A549 (cell line): ENCODE data around the gene SEMA5A. TPM values are rescaled to one million over a fixed set of nuclear protein-coding genes. Genes with fewer than 3 reads are reported as not detected.

ENCODE experiments used
- ATAC-seq, 2 experiments: fragments of 200-7000 bp in 1 of 2; fragments of >200 bp in 1 of 2; cut with Nextera tagmentation in 1 of 2; cut with Tn5 transposase in 1 of 2; 3 replicates each; pipeline versions ENCODE4 v1.8.0 to v1.9.1; 2018 to 2020; ENCODE audit warnings: mild to moderate bottlenecking in 1 of 2, moderate library complexity in 1 of 2
- CTCF ChIA-PET: fragments of 300-600 bp; sonication (Branson Sonifier 250); formaldehyde crosslinking; extraction: SDS; loops from one replicate; lab custom pipeline; 2021; ENCODE audit warnings: antibody characterized with exemption, inconsistent platforms; lab: Yijun Ruan, JAX
- POLR2A ChIA-PET: fragments of 350-600 bp; formaldehyde crosslinking; extraction: SDS; loops from one replicate; lab custom pipeline; 2021; ENCODE audit warnings: antibody characterized with exemption, inconsistent platforms; lab: Yijun Ruan, JAX
- DNase-seq, 2 experiments: peaks; one replicate each; pipeline versions ENCODE4 v3.0.0 to v3.0.0-alpha.2; 2011 to 2016; ENCODE audit warnings: low read depth in 1 of 2, low spot score in 1 of 2
- FAIRE-seq: peaks from 2 replicates; lab custom pipeline; 2011; peaks lifted over from hg19 to GRCh38; lab: Jason Lieb, UNC
- H3K27ac ChIP-seq, 2 experiments: fragments of >200 bp; sonication (Bioruptor Twin); formaldehyde crosslinking; 3 replicates each; pipeline ENCODE4 v1.5.1; 2016 to 2017
- H3K4me1 ChIP-seq: fragments of >200 bp; sonication (Bioruptor Twin); formaldehyde crosslinking; 3 replicates; pipeline ENCODE4 v1.6.1; 2016
- H3K4me2 ChIP-seq: fragments of >200 bp; sonication (Bioruptor Twin); formaldehyde crosslinking; 3 replicates; pipeline ENCODE4 v1.6.1; 2016
- H3K4me3 ChIP-seq: fragments of >200 bp; sonication (Bioruptor Twin); formaldehyde crosslinking; 3 replicates; pipeline ENCODE4 v1.5.1; 2016
- H3K9me3 ChIP-seq: fragments of >200 bp; sonication (Bioruptor Twin); formaldehyde crosslinking; 3 replicates; pipeline ENCODE4 v1.6.1; 2016
- BHLHE40 ChIP-seq: IDR thresholded peaks from 2 replicates; pipeline ENCODE4 v1.6.1; 2012; ENCODE audit warnings: low read depth, low read length, inconsistent platforms
- CEBPB ChIP-seq, 2 experiments: fragments of >200 bp in 1 of 2; sonication (Bioruptor Twin) in 1 of 2; formaldehyde crosslinking in 1 of 2; IDR thresholded peaks; 2 replicates each; pipeline ENCODE4 v1.6.1; 2012 to 2016
- CHD2 ChIP-seq: fragments of 150-350 bp; IDR thresholded peaks from 2 replicates; pipeline ENCODE4 v1.6.1; 2014; ENCODE audit warnings: low read length; ENCODE audit not compliant: partially characterized antibody
- CHD4 ChIP-seq: fragments of 200-600 bp; sonication (generic); IDR thresholded peaks from 2 replicates; pipeline ENCODE4 v1.6.1; 2016; ENCODE audit warnings: antibody characterized with exemption, mild to moderate bottlenecking, borderline replicate concordance
- EP300 ChIP-seq, 2 experiments: fragments of >200 bp; sonication (Bioruptor Twin); formaldehyde crosslinking; IDR thresholded peaks; 2 replicates in 1 of 2; 3 replicates in 1 of 2; pipeline ENCODE4 v1.6.1; 2016 to 2017
- ESRRA ChIP-seq: fragments of 150-350 bp; IDR thresholded peaks from 2 replicates; pipeline ENCODE4 v1.6.1; 2014; ENCODE audit warnings: mild to moderate bottlenecking, low read length, borderline replicate concordance
- FOSB ChIP-seq: fragments of 250-450 bp; sonication (Bioruptor Pico); IDR thresholded peaks from 2 replicates; pipeline ENCODE4 v1.5.0; 2020; ENCODE audit warnings: mild to moderate bottlenecking, moderate library complexity
- FOXS1 ChIP-seq: fragments of 250-450 bp; sonication (Bioruptor Pico); IDR thresholded peaks from 2 replicates; pipeline ENCODE4 v1.5.0; 2020; ENCODE audit warnings: mild to moderate bottlenecking, moderate library complexity
- HOXB5 ChIP-seq: fragments of 250-450 bp; sonication (Bioruptor Pico); IDR thresholded peaks from 2 replicates; pipeline ENCODE4 v1.5.0; 2020; ENCODE audit warnings: mild to moderate bottlenecking, moderate library complexity
- JUN ChIP-seq, 2 experiments: fragments of >200 bp; sonication (Bioruptor Twin); formaldehyde crosslinking; IDR thresholded peaks; 2 replicates in 1 of 2; 3 replicates in 1 of 2; pipeline ENCODE4 v1.6.1; 2016 to 2017
- JUNB ChIP-seq: fragments of >200 bp; sonication (Bioruptor Twin); formaldehyde crosslinking; IDR thresholded peaks from 2 replicates; pipeline ENCODE4 v1.6.1; 2016
- KDM1A ChIP-seq: fragments of 200-600 bp; sonication (generic); IDR thresholded peaks from 2 replicates; pipeline ENCODE4 v1.6.1; 2016; ENCODE audit warnings: low read depth, mild to moderate bottlenecking
- PHF8 ChIP-seq: fragments of 200-600 bp; sonication (generic); IDR thresholded peaks from 2 replicates; pipeline ENCODE4 v1.6.1; 2016; ENCODE audit warnings: low read depth, mild to moderate bottlenecking, antibody characterized with exemption, moderate library complexity, borderline replicate concordance
- RFX5 ChIP-seq: fragments of 450-650 bp; IDR thresholded peaks from 2 replicates; pipeline ENCODE4 v1.7.1; 2014; ENCODE audit warnings: antibody characterized with exemption, mild to moderate bottlenecking, moderate library complexity
- ZC3H11A ChIP-seq: fragments of 450-650 bp; IDR thresholded peaks from 2 replicates; pipeline ENCODE4 v1.6.1; 2014; ENCODE audit warnings: antibody characterized with exemption, mild to moderate bottlenecking
- WGBS: methylation state at CpG from one replicate; pipeline ENCODE4 v1.1.6; 2017; ENCODE audit errors: missing lambda C conversion rate; 5-methylcytosine and 5-hydroxymethylcytosine counted together
- polyA plus RNA-seq, 4 experiments: library from polyadenylated mRNA; depleted of rRNA in 3 of 4; stranded (reverse); fragments of >200 nt; fragmentation: RNase III in 1 of 4; extraction: RNeasy Plus Mini Kit Qiagen cat#74134 plus additional on column Dnase treatment in 1 of 4; gene quantifications; 2 replicates in 3 of 4; 3 replicates in 1 of 4; pipeline ENCODE4 v1.2.3, GENCODE V29; 2011 to 2017
- TF ChIP-seq, protein P1 (sequence below): fragments of >200 bp; sonication (Bioruptor Twin); formaldehyde crosslinking; IDR thresholded peaks from 2 replicates; pipeline ENCODE4 v1.6.1; 2016
- TF ChIP-seq, protein P2 (sequence below): IDR thresholded peaks from 2 replicates; pipeline ENCODE4 v1.6.1; 2012
- TF ChIP-seq, protein P3 (sequence below): fragments of 450-650 bp; IDR thresholded peaks from 2 replicates; pipeline ENCODE4 v1.6.1; 2014; ENCODE audit warnings: antibody characterized with exemption
- TF ChIP-seq, protein P4 (sequence below): fragments of >200 bp; sonication (Bioruptor Twin); formaldehyde crosslinking; IDR thresholded peaks from 3 replicates; pipeline ENCODE4 v1.6.1; 2016
- TF ChIP-seq, protein P5 (sequence below): IDR thresholded peaks from 2 replicates; pipeline ENCODE4 v1.6.1; 2012
- TF ChIP-seq, protein P6 (sequence below): IDR thresholded peaks from 2 replicates; pipeline ENCODE4 v1.6.1; 2012; ENCODE audit warnings: low read depth, borderline replicate concordance

Gene SEMA5A
- polyA plus RNA-seq, 2 of the 4 experiments (the other 2 are of a cell fraction), result not detected

DNA sequence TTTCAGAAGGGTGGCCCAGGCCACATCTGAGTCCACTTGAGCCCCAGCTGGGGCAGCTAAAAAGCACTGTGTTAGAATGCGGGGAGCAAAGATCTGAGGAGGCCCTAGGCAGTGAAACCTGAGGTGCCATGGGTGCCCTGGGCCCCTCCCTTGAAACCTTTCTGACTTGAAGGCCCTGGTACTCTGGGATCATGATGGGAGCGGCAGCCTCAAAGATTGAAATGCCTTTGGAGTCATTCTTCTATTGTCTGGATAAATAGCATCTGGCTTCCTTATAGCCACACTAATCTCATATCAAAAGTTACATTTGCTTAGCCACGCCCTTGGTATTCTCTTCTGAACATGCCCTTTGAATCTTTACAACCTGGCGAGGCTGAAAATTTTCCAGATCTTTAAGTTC lies 7.7 kb upstream of the SEMA5A start:
- no peaks in the 10 kb centered on the region for H3K4me1 ChIP-seq
- TF ChIP-seq CEBPB (IDR thresholded peaks at IDR 0.05), result no peak
- H3K27ac ChIP-seq, result no peak overlapping the region
- ATAC-seq, result no peak
- POLR2A ChIA-PET, result no interaction called here
- no peak for FAIRE-seq
- DNase-seq, result no peak
- H3K9me3 ChIP-seq, result no peaks in the 10 kb centered on the region
- H3K4me2 ChIP-seq, result no peak overlapping the region
- WGBS, result 21% methylated on average over 4 of the region's 4 CpGs
- CTCF ChIA-PET, result interaction anchor here (2.7 kb wide), 1 partner anchor 9 kb away, joined by 12 read pairs; no protein-coding TSS in a partner anchor
- no peak overlapping the region for H3K4me3 ChIP-seq

DNA sequence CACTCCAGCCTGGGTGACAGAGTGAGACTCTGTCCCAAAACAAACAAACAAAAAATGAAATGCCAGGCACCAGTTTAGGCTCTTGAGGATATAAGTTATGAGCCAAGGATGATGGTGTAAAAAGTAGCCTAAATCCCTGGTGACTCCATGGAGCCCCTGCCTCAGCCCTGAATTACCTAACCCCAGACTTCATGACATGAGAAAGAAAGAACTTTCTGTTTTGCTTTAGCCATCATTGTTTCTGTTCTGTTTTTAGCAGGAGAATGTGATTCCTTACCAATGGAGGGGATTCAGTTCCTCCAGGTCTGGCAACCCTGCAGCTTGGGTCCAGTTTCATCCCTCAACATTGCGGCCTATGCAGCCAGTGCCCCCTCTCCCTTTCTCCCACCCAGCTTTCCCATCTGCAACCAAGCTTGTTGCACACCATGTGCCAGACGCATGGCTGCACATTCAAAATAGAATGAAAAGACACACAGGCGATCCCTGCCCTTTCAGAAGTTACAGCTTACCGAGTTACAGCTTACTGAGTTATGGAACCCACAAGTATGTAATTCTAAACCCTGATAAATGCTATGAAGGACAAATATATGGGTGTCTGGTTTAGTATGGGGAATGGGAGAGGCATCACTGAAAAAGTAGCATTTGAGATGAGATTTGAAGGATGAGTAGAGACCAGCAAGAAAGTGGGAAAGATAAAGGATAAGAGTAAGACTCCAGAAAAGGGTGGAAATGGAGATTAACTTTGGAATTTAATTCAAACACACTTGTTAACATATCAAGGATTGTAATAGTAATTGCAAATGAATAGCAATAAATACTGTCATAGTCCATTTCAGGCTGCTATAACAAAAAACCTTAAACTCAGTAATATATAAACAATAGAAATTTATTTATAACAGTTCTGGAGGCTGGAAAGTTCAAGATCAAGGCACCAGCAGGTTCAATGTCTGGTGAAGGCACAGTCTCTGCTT lies 6.0 kb upstream of the SEMA5A start:
- H3K4me2 ChIP-seq, result no peak overlapping the region
- ChIA-PET CTCF (no interaction called here), POLR2A (no interaction called here)
- no peak overlapping the region for H3K27ac ChIP-seq
- H3K9me3 ChIP-seq, result no peaks in the 10 kb centered on the region
- no peak overlapping the region for H3K4me3 ChIP-seq
- no peaks in the 10 kb centered on the region for H3K4me1 ChIP-seq
- 16% methylated on average over 4 of the region's 4 CpGs for WGBS
- TF ChIP-seq, protein P1, sequence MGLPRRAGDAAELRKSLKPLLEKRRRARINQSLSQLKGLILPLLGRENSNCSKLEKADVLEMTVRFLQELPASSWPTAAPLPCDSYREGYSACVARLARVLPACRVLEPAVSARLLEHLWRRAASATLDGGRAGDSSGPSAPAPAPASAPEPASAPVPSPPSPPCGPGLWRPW, result no peak
- no peak for TF ChIP-seq CHD4
- DNase-seq (no peak), ATAC-seq (no peak), FAIRE-seq (no peak)

DNA sequence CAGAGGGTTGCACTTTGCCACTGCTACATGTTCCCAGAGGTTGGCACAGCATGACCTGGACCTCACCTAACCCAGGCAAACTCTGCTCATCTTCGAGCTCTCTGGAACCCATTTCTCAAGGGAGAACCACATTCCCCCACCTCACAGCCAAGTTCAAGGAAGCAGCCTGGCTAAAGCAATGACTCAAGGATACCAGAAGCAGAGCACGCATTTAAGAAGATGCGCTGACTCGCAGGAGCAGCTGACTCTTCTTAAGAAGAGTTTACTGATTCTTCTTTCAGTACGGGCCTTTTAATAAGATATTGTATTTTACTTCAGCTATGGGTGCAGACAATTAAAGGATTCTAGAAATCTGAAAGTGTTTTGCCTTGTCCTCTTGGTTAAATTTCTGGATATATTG lies 4.1 kb upstream of the SEMA5A start:
- ChIA-PET POLR2A (no interaction called here), CTCF (no interaction called here)
- Histone ChIP-seq H3K27ac (no peak overlapping the region), H3K9me3 (no peaks in the 10 kb centered on the region; the same call in 2 of the 3 replicates), H3K4me3 (no peak overlapping the region), H3K4me1 (peaks cover 9% of the 10 kb centered on the region), H3K4me2 (no peak overlapping the region)
- 46% methylated on average over 5 of the region's 5 CpGs for WGBS
- TF ChIP-seq, protein P2, sequence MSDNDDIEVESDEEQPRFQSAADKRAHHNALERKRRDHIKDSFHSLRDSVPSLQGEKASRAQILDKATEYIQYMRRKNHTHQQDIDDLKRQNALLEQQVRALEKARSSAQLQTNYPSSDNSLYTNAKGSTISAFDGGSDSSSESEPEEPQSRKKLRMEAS, result no peak
- TF ChIP-seq JUN (IDR thresholded peaks at IDR 0.05) (no peak), HOXB5 (CRISPR knock-in tag) (no peak), CHD4 (no peak), FOXS1 (CRISPR knock-in tag) (no peak), PHF8 (no peak), ZC3H11A (no peak), RFX5 (no peak), BHLHE40 (no peak), KDM1A (no peak), CHD2 (no peak), JUNB (no peak), CEBPB (IDR thresholded peaks at IDR 0.05) (no peak), EP300 (IDR thresholded peaks at IDR 0.05) (no peak), ESRRA (no peak), FOSB (CRISPR knock-in tag) (no peak)
- TF ChIP-seq, protein P3, sequence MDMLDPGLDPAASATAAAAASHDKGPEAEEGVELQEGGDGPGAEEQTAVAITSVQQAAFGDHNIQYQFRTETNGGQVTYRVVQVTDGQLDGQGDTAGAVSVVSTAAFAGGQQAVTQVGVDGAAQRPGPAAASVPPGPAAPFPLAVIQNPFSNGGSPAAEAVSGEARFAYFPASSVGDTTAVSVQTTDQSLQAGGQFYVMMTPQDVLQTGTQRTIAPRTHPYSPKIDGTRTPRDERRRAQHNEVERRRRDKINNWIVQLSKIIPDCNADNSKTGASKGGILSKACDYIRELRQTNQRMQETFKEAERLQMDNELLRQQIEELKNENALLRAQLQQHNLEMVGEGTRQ, result no peak
- TF ChIP-seq, protein P4, sequence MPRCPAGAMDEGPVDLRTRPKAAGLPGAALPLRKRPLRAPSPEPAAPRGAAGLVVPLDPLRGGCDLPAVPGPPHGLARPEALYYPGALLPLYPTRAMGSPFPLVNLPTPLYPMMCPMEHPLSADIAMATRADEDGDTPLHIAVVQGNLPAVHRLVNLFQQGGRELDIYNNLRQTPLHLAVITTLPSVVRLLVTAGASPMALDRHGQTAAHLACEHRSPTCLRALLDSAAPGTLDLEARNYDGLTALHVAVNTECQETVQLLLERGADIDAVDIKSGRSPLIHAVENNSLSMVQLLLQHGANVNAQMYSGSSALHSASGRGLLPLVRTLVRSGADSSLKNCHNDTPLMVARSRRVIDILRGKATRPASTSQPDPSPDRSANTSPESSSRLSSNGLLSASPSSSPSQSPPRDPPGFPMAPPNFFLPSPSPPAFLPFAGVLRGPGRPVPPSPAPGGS, result no peak
- TF ChIP-seq, protein P5, sequence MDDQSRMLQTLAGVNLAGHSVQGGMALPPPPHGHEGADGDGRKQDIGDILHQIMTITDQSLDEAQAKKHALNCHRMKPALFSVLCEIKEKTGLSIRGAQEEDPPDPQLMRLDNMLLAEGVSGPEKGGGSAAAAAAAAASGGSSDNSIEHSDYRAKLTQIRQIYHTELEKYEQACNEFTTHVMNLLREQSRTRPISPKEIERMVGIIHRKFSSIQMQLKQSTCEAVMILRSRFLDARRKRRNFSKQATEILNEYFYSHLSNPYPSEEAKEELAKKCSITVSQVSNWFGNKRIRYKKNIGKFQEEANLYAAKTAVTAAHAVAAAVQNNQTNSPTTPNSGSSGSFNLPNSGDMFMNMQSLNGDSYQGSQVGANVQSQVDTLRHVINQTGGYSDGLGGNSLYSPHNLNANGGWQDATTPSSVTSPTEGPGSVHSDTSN, result no peak
- TF ChIP-seq, protein P6, sequence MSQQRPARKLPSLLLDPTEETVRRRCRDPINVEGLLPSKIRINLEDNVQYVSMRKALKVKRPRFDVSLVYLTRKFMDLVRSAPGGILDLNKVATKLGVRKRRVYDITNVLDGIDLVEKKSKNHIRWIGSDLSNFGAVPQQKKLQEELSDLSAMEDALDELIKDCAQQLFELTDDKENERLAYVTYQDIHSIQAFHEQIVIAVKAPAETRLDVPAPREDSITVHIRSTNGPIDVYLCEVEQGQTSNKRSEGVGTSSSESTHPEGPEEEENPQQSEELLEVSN, result no peak
- FAIRE-seq, result no peak
- no peak for ATAC-seq
- DNase-seq, result no peak
